IPS DF 4.7 (cell line): ENCODE measurements around the gene PTPN20.
"Not testable (repeated sequence)": the region's sequence is repeated elsewhere in the genome, so short reads cannot be mapped to it uniquely, and the experiment has no call there.

Source experiments
- DNase-seq: peaks from one replicate; pipeline ENCODE4 v3.0.0-alpha.2; 2013; ENCODE audit warnings: low spot score; ENCODE audit errors: extremely low read depth

Gene PTPN20, protein sequence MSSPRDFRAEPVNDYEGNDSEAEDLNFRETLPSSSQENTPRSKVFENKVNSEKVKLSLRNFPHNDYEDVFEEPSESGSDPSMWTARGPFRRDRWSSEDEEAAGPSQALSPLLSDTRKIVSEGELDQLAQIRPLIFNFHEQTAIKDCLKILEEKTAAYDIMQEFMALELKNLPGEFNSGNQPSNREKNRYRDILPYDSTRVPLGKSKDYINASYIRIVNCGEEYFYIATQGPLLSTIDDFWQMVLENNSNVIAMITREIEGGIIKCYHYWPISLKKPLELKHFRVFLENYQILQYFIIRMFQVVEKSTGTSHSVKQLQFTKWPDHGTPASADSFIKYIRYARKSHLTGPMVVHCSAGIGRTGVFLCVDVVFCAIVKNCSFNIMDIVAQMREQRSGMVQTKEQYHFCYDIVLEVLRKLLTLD

DNA sequence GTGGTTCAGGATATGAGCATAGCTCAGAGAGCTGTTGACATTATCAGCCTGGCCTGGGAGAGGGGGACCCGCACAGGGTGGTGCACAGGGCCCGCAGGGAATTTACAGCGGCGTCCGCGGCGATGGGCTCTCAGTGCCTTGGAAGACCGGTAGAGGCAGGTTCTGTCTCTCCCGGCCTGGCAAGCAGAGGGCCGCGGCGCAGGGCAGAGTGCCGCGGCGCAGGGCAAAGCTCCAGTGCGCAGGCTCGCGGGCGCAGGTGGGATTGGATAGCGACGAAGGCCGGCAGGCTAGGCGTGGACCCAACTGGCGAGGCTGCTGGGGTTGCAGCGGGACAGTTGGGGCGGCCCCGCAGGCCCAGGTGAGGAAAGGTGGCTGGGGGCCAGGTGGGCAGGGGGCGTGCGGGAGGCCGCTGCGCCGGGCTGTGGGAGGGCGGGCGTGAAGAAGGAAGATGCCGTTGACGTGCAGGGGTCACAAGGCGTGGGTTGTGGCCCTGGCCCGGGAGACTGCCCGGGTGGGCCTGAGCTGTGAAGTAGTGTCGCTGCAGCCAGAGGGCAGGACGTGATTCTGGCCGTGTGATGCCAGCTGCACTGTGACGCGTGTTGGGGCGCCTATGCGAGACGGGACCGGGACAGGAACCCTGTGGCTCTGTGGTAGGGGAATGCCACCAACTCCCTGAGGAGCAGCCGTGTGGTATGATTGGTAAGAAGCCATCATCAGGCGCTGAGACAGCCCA is at the start of gene PTPN20:
TSS of gene PTPN20 (plus strand) at position 285 of the 733 bp plus-strand sequence. CDS start 21,072 bp downstream, outside the sequence.
- not testable (repeated sequence) for DNase-seq

DNA sequence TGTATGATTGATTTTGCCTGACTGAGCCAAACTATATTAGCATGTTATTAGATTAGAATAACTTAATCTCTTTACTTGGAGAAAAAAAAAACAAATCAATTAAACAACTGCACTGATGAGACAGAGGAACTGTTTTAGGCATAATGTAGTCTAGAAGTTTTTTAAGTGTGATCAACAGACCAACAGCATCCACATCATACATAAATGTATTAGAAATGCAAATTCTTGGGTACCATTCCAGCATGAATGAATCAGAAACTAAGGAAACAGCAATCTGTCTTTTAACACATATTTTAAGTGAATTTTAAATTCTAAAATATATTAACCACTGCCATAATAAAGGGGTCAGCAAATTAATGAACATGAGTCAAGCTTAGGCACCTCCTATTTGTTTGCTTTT is 41.5 kb upstream of the PTPN20 start:
- not testable (repeated sequence) for DNase-seq

DNA sequence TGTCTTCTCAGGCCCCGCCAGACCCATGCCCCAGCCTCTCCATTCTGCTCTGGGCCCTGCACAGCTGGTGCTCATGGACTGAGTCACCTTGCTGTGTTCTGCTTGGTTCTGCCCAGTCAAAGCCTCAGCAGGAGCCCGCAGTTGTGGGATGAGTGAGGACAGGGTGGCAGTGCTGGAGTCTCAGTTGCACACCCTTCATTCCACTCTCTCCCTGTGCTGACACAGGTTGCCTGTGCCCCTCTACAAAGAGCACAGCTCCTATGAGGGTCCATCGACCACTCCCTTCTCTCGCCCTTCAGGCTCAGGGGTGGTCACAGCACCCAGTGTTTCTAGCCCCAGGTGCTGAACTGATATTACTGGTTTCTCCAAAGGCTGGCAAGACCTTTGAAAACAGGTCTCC is 39.6 kb upstream of the PTPN20 start:
- not testable (repeated sequence) for DNase-seq

DNA sequence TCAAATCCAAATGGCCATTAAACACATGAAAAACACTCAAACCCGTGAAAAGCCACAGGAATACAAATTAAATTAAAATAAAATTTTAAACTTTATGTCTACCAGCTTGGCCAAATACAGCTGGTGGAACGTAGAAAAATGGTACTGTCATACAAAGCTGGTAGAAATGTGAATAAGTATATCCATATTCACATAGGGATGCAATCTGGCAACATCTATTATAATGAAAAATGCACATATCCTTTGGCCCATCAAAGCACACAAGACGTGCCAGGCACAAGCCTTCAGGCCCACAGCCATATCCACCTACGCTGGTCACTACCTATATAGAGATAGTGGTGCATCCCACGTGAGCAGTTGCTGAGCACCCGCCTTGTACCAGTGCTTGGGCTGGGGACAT is 35.9 kb upstream of the PTPN20 start:
- DNase-seq, result not testable (repeated sequence)

DNA sequence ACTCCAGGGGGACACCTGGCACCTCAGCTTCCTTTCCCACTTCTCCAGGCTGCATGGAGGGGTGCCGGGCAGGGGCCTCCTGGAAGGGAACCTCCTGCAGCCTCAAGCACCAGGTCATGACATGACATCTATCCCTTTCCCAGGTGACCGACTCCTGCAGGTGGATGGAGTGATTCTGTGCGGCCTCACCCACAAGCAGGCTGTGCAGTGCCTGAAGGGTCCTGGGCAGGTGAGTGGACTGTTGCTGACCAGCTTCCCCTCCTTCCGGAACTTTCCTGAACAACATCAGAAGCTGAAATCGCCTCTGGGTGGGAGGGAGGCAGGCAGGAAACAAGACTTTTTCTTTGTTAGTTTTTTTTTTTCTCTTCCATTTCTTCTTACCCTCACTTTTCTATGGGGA is 34.5 kb upstream of the PTPN20 start:
- not testable (repeated sequence) for DNase-seq

DNA sequence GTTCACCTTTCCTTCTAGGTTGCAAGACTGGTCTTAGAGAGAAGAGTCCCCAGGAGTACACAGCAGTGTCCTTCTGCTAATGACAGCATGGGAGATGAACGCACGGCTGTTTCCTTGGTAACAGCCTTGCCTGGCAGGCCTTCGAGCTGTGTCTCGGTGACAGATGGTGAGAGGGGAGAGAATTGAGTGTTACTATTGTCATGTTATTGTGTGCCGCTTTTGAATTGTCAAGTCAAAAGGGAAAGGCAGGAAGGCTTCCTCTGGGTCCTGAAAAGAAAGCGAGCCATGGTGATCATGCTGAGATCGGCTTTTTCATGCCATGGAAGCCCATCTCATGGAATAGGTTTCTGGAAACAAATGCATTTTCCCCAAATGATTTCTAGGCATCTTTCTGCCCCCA is 32.5 kb upstream of the PTPN20 start:
- DNase-seq, result not testable (repeated sequence)

DNA sequence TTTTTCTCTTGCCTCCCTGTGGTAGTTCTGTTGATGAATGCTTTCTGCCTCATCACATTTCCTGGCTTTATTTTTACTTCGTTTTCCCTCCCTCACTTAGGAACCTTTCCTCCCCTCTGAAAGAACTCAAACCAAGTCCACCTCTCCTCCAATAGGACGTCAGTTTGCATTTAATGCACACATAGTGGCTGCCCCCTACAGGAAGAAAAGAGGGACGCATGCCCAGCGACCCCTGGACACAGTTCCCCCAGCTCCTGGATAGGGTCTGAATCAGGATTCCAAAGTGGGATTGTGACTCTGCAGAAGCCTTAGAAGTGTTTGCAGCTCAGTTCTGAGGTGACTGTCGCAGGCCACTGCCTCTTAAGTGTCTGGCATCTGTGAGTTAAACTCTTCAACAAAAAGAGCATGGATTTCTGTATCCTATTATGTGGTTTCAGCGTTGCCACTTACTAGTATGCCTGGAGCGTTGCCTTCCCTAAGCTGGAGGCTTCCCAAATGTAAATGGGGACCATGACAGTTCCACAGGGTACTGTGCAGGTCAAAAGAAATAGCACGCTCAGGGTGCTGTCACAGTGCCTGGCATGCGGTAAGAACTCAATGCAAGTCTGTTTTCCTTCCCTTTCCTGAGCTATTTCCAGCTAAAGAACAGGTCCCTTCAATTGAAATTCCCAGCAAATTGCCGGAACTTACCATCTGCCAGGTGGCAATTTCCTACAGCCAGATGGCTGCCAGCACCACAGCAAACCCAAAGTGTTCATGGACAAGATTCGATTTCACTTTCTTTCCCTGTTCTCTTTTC is 20.2 kb upstream of the PTPN20 start:
- DNase-seq, result not testable (repeated sequence)

DNA sequence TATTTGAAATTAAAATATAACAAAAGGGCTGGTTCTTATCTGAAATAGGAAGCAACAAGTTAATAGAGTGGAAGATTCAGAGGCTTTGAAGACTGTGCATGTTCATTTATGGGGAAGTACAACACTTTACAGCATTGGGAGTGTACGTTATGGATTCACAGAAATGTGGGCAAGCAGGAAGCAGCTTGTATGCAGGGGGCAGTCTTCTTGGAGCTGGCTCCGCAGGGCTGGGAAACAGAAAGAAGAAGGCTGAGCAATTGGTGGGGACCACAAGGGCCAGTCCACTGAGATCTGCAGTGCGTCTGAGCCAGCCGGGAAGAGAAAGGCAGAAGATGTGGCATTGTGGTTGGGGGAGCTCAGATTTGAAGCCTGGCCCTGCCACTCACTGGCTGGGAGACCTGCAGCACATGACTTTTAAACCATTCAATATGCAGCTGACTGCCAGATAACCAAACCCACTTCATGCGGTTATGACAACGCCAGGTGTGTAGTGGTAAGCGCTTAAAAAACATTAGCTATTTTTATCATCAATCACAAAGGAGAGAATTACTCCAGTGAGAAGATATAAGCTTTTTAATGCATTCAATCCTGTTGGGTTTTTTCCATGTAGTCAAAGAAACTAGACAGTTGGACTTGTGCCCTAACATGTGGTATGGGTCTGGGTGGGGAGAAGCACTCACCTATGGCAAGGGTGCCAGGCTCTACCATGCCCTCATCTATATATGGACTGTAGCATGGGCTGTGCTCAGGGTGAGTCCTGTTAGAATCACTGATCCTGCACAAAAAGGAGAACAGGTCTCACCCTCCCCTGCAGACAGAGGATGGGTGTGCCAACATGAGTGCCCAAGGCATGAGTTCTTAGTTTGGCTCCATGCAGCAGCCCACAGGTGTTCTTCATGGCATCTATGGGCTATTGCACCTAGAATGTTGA is 14.2 kb upstream of the PTPN20 start:
- not testable (repeated sequence) for DNase-seq

DNA sequence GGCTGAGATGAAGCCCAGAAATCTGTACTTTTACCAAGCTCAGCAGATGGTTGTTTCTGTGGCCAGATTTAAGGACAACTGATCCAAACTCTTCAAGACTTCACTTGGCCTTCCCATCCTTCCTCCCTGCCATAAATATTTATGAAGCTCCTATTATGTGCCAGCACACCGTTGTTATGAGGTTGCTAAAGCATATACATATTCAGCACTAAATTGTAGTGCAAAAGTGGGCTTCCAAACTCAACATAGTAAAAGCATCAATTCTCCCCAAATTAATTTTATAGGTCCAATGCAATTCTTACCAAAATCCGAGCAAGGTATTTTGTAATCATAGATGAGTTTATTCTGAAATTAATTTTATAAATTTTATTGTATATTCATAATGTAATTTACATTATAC is 10.0 kb upstream of the PTPN20 start:
- not testable (repeated sequence) for DNase-seq

DNA sequence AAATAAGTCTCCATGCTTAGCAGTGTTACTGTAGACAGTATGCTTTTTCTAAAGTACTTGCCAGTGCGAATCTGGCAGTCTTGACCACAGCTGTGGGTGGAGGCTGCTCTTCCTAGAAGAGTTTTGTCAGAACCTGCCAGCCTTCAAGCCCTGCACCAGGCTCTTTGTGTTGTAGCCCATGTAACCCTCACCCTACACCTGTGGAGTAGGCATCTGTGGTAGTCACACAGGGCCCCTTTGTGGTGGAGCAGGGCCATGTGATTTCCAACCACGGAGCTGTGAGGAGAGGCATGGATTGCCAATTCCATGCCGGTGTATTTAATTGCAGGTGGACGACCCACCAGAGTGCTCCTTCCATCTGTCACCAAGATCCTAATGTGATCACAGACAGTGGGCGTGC is 7.4 kb upstream of the PTPN20 start:
- not testable (repeated sequence) for DNase-seq

DNA sequence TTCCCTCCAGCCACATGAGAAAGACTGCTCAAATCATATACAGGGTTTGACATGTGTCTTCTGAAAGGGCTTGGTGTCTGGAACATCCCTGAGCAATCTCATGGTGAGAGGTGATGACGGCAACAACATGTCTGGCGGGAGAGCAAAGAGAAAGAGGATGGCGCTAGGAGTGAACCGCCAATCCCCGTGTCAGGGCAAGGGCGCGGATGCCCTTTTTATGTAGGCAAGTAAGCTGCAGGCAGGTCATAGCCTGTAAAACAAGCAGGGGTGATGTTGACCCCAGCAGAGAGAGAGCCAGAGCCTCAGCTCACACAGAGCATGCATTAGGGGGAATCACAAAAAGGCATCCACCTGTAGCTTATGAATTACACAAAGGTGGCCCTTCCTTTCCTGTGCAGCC is 4.9 kb upstream of the PTPN20 start:
- DNase-seq, result not testable (repeated sequence)

DNA sequence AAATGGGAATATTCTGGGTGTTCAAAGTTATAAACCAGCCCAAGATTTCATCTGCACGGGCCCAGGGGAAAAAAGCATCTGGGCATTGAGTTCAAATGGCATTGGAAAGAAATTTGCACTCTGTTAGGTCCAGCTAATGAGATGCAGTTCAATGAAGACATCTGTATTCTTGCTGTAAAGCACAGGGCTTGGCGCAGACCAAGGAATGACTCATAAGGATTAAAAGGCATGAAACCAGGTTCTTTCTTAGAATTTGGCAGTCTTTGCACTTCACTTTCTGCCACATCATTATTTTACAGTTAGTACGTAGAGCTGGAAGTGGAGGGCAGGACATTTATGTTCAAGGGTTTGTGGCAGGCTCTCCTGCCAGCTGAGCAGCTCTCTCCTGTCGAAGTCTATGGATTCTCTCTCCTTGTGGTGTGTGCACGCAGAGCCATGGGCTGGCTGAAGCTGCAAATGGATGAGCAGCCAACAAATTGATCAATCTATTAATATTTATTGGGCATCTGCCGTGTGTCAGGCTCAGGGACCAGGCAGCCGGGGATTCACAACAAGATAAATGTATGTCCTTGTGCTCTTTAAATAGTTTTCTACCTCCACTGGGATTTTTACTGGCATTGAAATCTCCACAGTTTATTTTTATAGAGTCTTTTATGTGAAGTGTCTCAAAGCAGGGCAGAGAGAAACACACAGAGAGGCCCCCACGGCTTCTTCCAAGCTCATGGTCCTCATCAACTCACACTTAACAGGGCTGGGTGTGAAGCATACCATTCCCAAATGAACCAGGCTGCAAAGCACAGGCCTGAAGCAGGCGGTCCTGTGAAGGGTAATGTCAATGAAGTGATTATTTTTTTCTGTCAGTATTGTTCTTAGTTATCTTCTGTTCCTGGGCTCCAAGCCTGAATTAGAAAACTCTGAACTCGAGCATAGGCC is 3.8 kb upstream of the PTPN20 start:
- not testable (repeated sequence) for DNase-seq

DNA sequence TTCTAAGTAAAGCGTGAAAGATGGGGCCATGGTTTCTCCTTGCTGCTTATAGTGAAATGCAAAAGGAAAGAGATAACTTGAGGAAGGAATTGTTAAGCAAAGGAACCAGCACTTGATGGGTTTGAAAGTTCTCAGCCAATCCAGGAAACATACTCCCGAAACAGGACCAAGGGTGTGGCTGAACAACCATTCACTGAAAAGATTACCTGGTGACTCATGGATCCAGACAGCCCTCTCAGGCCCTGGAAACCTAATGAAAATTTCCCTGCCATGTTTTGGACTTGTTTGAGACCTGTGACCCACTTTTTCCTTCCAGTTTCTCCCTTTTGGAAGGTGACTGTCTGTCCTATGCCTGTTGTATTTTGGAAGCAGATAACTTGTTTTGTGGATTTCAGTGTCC is 11.3 kb downstream of the PTPN20 start:
- not testable (repeated sequence) for DNase-seq

DNA sequence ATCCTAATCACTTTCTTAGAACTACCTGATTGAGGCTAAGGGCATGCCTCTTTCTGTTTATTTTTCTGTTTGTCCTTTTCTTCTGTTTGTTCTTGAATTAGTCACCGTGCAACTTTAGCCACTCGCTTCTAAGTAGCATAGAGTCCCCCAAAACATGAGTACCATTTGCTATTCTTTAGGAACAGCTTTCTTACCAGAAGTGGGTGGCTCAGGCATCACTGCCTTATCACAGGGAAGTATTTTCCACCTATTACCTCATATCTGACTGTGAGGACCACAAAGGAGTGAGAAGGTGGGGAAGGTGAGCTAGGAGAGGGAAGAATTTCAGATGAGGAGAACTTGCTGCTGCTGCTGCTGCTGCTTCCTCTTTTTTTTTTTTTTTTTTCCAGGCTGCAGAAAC is 13.9 kb downstream of the PTPN20 start:
- not testable (repeated sequence) for DNase-seq

DNA sequence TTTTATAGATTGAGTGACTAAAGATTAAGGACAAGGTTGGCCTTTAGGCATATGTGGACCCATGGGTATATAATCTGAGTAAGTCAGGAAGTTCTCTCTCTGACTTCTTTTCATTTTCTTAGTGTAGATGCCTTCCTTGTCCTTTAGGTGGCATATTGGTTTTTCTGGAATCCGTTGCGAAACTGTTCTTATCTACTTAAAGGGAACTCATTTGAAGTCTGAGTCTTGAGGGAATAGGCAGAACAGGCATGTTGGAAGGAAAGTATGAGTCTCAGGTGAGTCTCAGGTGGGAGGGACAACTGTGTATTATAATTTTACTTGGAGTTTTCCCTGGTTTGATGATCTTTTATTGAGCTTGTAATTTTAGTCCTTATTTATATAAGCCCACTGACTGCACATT is 14.6 kb downstream of the PTPN20 start:
- DNase-seq, result not testable (repeated sequence)

DNA sequence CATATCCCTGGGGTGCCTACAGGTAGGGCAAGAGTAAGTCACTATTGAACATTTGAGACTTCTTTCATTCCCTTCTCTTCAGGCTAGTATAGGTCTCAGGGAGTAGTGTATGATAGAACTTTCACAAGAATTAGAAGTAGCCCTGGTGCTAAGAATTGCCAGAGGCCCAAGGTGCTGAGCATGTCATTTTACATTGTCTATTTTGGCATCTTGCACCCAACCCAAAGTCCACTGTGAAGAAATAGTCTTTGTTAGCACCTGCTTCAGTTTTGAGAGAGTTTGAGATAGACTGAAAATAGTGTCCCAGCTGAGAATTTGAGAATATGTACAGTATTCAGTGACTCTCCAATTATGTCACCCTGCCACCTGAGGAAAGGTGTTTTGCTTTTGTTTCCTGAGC is 17.6 kb downstream of the PTPN20 start:
- DNase-seq, result not testable (repeated sequence)

DNA sequence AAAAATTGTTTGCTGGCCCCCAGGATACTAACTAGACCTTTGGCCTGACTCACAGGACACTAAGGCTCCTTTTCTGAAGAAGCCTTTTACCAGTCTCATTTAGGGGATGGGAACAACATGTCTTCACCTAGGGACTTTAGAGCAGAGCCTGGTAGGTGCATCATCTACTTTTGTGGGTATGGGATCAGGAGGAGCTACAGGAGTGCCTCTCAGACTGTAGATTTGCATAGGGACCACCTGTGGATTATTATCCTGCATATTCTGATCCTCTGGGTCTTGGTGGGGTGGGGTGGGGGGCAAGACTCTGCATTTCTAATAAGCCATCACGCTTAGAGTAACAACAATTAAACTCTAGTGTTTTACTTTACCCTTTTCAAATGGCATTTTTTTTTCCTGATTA is 21.2 kb downstream of the PTPN20 start:
- DNase-seq, result not testable (repeated sequence)

DNA sequence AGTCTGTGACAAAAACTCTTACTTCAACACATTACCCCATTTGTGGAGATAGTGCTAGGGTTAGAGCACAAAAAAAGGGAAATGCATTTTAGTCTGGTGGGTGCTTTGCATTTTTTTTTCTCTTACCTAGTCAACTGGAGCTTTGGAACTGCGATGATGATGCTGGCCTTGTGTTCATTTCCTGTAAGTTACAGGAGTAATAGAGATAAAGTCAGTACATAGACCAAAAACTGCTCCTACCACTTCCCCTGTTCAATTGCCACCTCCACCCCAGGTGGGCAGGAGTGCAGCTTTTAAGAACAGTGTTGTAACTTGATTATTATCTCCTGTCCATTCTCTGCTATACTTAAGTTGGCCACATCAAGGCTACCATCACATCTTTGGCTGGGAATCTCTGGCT is 29.9 kb downstream of the PTPN20 start:
- DNase-seq, result not testable (repeated sequence)
